HTR-8/SVneo (cell line): ENCODE results near the gene POLL.

Experiments used
- DNase-seq: peaks from one replicate; pipeline ENCODE4 v3.0.0; 2011; ENCODE audit warnings: low spot score, mixed read lengths; ENCODE audit not compliant: insufficient read length
- FAIRE-seq: peaks from 2 replicates; lab custom pipeline; 2011; peaks lifted over from hg19 to GRCh38; lab: Jason Lieb, UNC

The POLL gene

GRCh38 chr10:101575580-101576210, 12.4 kb downstream of the POLL start:
- no peak for FAIRE-seq
- no peak for DNase-seq

DNA sequence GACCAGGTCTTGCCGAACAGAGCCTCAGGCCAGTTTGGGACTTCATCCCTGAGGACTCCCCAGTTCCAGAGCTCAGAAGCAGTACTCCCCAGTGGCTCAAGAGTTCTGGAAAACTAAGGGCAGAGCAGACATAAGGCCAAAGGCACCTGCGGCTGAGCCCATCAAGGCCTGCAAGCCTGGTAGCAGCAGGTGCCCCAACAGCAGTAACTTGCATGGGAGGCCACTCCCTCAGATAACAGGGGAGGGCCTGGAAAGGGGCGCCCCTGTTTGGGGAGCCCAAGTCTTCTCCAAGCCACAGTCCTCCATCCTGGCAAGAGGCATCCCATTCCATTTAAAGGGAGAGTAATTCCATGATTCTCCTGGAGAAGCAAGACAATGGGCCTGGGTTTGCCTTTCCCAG, 13.0 kb downstream of the POLL start:
- DNase-seq (no peak), FAIRE-seq (no peak)

- DNase-seq (no peak), FAIRE-seq (no peak)
Measured at GRCh38 chr10:101573885-101574753, 13.9 kb downstream of the POLL start.

GRCh38 chr10:101572785-101573184, 15.3 kb downstream of the POLL start:
- FAIRE-seq (no peak), DNase-seq (no peak)

DNA sequence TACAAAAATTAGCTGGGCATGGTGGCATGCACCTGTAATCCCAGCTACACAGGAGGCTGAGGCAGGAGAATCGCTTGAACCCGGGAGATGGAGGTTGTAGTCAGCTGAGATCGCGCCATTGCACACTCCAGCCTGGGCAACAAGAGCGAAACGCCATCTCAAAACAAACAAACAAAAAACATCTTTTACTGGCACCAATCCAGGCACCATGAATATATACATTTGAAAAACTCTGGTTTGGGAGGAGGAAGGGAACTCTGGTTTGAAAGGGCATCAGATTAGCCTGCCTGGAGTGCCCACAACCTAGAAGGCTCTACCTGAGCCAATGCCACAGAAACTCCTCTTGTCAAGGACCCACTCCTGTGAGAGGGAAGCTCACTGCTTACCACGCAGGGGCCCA, 15.9 kb downstream of the POLL start:
- no peak for FAIRE-seq
- no peak for DNase-seq

DNA sequence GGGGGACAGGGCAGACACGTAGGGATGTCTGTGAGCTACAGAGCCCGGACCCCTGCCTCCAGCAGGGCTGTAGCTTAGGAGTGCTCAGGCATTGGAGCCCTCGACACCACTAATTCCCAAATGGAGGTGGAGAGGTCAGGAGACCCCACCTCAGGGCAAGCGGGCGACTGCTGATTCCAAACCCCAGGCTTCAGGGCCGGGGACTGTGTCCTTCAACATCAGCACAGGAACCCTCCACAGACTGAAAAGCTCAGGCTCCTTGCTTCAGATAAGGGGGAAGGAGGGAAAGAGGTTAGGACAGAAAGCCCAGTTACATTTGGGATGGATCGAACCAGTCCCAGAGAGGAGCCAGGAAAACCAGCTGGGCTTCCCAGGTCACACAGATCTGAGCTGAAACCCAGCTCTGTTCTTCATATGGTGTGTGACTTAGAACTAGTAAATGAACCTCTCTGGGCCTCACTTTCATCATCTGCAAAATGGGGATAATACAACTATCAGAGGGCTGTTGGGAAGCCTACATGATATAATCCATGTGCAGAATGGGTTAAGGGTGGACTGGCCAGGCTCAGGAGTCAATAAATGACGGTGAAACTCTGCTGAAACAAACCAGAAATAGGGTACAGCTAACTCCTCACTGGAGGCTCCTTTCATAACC, 16.7 kb downstream of the POLL start:
- no peak for FAIRE-seq

DNA sequence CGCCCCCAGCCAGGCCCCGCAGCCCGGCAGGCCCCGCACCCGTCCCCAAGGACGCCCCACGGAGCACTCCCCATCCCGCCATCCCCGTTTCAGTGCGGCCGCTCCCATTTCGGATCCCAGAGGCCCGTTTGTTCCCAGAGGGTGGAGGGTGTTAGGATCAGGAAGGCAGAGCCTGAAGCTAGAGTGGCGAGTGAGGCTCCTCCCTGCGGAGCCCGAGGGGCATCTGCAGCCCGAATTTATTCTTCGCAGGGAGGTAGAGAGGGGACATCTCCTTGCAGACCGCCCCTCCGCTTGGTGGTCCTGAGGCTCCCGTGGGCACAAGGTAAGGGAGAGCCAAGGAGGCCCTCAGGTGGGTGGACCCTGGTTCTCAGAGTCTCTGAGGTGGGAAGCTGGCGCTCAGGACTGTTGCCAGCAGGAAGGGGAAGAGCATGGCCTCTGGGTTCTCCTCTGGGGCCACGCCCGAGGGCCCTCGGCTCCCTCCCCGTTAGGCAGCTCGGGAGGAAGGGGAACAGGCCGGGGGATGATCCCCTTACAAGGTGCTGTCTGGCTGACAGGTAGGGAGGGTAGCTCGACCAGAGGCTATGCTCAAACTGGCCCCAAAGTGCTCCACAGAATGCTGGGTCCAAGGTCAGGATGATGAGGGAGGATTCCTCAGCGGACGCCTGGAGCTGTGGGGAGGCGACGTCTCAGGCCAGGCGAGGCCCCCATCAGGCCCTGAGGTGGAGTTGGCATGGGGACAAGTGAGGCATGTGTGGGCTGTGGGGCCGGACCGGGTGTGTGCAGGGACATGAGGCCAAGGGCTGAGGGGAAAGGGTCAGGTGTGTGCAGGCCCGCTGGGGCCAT, 17.4 kb downstream of the POLL start:
- FAIRE-seq: peak; percentile 64
- DNase-seq: no peak

More for the DNA sequence above, 16.7 kb downstream of the POLL start:
- no peak for DNase-seq

GRCh38 chr10:101569622-101570427, 18.2 kb downstream of the POLL start:
- peak; percentile 79 for FAIRE-seq
- DNase-seq: peak; percentile 82

DNA sequence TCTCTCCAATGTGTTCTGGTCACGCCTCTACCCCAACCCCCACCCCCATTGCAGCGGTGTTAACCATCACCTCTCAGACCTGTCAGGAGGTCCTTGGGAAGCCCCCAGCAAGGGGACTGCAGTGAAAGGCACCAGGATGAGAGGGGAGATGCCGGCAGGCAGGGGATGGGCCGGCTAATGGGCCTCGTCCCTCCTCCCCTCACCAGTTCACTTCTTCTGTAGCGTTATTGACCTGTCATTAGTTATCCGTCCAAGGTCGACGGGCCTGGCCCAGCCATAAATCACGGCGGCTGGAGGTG, 18.8 kb downstream of the POLL start:
- DNase-seq (no peak), FAIRE-seq (no peak)

DNA sequence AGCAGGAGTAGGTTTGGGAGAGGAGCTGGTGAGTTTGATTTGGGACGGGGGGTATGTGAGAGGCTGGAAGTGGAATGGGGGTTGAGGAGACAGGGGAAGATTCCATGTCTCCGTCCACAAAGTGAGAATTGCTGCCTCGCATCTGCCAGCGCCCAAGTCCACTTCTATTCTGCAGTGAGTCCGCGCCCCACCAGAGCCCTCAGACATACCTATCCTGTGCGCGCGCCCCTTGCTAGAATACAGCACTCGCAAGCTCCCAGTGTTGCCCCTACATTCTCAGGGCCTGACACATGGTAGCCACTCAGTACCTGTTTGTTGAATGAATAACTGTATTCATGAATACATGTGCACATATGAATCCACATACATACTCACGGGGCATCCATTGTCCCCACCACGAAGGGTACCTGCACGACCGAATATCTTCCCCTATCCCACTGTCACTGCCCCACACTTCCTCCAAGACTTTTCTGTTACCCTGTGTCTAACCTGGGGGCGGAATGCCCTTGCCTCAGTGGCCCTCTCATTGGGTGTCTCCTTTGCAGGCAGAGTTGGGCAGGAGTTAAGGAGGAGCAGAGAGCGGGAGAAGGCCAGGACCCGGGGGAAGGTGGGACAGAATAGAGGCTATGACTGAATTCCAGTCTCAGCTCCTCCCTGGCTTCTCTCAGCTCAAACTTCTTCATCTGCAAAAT, 19.9 kb downstream of the POLL start:
- no peak for DNase-seq
- no peak for FAIRE-seq

- no peak for DNase-seq
- FAIRE-seq: no peak
Measured at GRCh38 chr10:101567165-101568006, 20.7 kb downstream of the POLL start.

GRCh38 chr10:101566333-101567164, 21.5 kb downstream of the POLL start:
- DNase-seq (no peak), FAIRE-seq (peak; percentile 83)

GRCh38 chr10:101565936-101566332, 22.1 kb downstream of the POLL start:
- FAIRE-seq (no peak), DNase-seq (no peak)

GRCh38 chr10:101565370-101565900, 22.6 kb downstream of the POLL start:
- FAIRE-seq: no peak
- DNase-seq: no peak

- no peak for DNase-seq
- FAIRE-seq: no peak
Measured at GRCh38 chr10:101564490-101564991, 23.5 kb downstream of the POLL start.

- FAIRE-seq: no peak
- DNase-seq: no peak
Measured at GRCh38 chr10:101563497-101564040, 24.5 kb downstream of the POLL start.

DNA sequence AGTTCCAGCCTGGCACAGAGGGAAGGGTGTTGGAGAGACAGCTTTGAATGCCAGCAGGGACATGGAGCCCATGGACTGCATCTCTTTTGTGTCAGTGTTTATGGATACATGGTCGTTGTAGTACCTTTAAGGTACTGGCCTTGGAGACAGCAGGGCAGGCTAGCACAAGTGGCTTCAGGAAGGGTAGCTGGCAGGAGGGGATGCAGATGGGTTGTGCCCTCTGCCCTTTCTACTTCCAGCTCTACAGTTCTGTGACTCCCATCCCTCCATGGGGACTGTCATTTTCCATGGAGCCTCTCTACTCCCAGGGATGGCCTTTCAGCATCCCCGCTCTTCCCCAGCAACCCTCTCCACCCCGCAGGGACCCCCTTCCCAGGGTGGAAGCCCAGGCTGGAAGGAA, 25.1 kb downstream of the POLL start:
- no peak for FAIRE-seq
- DNase-seq: no peak
